ENCODE results near the gene GBP3.

The GBP3 gene

GRCh38 chr1:89022167-89022959 lies at the start of gene GBP3:
Gene GBP3, minus strand, starts transcription at chr1:89022866. Its CDS starts 2,145 bp downstream, at chr1:89020721.
- Histone ChIP-seq H3K4me1 (ENCODE audit: control insufficient read depth, insufficient read depth, low read length, unreplicated experiment) (peaks cover 8% of the 10 kb centered on the region), H3K27me3 (ENCODE audit: insufficient read depth, low read length) (no peaks in the 10 kb centered on the region), H2AFZ (ENCODE audit: low read length, unreplicated experiment) (peak within 1 kb of the TSS; percentile 86), H3K27ac (ENCODE audit: low read depth, low read length) (peak within 1 kb of the TSS; percentile 86), H3K79me2 (ENCODE audit: control insufficient read depth, insufficient read depth, low read length, unreplicated experiment) (peaks cover 38% of the 10 kb centered on the region), H3K4me3 (ENCODE audit: low read depth, low read length) (peak within 1 kb of the TSS; percentile 87), H3K36me3 (ENCODE audit: insufficient read depth, low read length) (peaks cover 10% of the 10 kb centered on the region)

DNA sequence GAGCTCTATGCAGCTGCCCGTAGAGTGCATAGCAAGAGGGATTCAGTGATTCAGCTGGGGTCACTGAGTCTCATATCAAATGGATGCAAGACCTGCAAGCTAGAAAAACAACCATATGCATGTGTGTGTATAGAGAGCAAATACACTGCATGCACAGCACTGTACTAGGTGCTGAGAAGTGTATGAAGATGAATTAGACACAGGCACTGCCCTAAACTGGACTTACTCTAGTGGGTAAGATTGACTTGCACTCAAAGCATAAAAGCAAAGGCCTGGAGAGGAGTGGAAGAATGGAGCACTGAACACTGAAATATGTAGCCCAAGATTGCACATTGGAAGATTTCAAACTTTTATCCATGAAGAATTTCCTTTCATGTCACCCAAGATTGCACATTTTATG lies 47.8 kb upstream of the GBP3 start:
- Histone ChIP-seq H3K36me3 (ENCODE audit: insufficient read depth, low read length) (no peaks in the 10 kb centered on the region), H3K4me3 (ENCODE audit: low read depth, low read length) (peak overlapping the region; percentile 76), H3K79me2 (ENCODE audit: control insufficient read depth, insufficient read depth, low read length, unreplicated experiment) (no peaks in the 10 kb centered on the region), H3K27ac (ENCODE audit: low read depth, low read length) (no peak overlapping the region), H3K4me1 (ENCODE audit: control insufficient read depth, insufficient read depth, low read length, unreplicated experiment) (peaks cover 10% of the 10 kb centered on the region), H3K27me3 (ENCODE audit: insufficient read depth, low read length) (no peaks in the 10 kb centered on the region), H2AFZ (ENCODE audit: low read length, unreplicated experiment) (peak overlapping the region; percentile 97)

GRCh38 chr1:89069951-89070350 lies 47.3 kb upstream of the GBP3 start:
- Histone ChIP-seq H3K4me1 (ENCODE audit: control insufficient read depth, insufficient read depth, low read length, unreplicated experiment) (peaks cover 11% of the 10 kb centered on the region), H3K27me3 (ENCODE audit: insufficient read depth, low read length) (no peaks in the 10 kb centered on the region), H2AFZ (ENCODE audit: low read length, unreplicated experiment) (peak overlapping the region; percentile 97), H3K27ac (ENCODE audit: low read depth, low read length) (no peak overlapping the region; the same call in 1 of the 2 replicates), H3K36me3 (ENCODE audit: insufficient read depth, low read length) (no peaks in the 10 kb centered on the region), H3K4me3 (ENCODE audit: low read depth, low read length) (peak overlapping the region; percentile 76), H3K79me2 (ENCODE audit: control insufficient read depth, insufficient read depth, low read length, unreplicated experiment) (no peaks in the 10 kb centered on the region)

DNA sequence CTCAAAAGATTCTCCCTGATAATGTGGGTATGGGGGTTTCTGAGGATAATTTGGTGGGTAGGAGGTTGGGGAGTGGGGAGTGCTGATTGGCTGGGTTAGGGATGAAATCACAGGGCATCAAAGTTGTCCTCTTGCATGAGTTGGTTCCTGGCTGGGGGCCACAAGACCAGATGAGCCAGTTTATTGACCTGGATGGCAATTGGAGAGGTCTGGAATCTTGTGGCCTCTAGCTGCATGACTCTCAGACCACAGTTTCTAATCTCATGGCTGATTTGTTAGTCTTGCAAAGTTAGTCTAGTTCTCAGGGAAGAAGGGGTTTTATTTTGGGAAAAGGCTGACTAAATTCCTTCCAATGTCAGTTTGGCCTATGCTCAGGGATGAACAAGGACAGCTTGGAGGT lies 45.6 kb upstream of the GBP3 start:
- no peaks in the 10 kb centered on the region for H3K27me3 ChIP-seq (ENCODE audit: insufficient read depth, low read length)
- H3K36me3 ChIP-seq (ENCODE audit: insufficient read depth, low read length): no peaks in the 10 kb centered on the region
- H3K4me1 ChIP-seq (ENCODE audit: control insufficient read depth, insufficient read depth, low read length, unreplicated experiment): peaks cover 11% of the 10 kb centered on the region
- no peak overlapping the region for H3K27ac ChIP-seq (ENCODE audit: low read depth, low read length)
- peak overlapping the region; percentile 52 for H2AFZ ChIP-seq (ENCODE audit: low read length, unreplicated experiment)
- H3K4me3 ChIP-seq (ENCODE audit: low read depth, low read length): no peak overlapping the region
- H3K79me2 ChIP-seq (ENCODE audit: control insufficient read depth, insufficient read depth, low read length, unreplicated experiment): peaks cover 15% of the 10 kb centered on the region

DNA sequence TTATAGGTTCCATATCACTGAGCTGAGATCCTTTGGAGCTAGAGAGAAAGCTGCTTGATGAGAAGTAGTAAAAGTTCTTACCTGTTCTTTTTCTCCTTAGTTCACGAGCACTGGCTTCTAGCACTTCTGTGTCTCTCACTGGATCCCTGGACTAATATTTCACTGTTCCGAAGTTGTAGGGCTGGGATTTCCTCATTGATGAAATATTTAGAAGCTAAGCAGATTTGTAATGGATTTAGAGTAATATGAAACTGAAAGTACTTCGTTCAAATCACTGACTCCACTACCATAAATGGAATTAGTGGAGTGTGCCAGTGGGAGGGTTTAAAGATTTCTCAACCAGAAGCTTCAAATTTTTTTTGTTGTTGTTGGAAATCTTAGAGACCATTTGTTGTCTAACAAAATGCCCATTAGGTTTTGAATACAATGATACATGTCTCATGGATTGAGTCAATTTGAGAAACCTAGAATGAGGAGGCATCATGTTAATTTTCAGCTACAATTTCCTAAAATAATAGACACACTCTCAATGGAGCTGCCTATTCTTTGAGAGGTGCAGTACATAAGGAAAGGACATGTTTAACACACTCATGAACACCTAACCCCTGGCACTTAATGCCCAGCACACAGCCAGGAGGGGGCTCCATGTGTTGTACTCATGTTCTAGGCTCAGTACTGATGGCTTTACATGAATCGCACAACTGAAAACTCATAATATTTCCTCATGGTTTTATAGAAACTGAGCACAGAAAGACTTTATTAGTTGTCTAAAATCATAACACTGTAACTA lies 42.6 kb upstream of the GBP3 start, which contains the start of gene GBP1:
GBP1 (minus strand) TSS at position 130 of the 790 bp plus-strand sequence. CDS start 1,974 bp downstream, outside the sequence.
- Histone ChIP-seq H3K4me3 (ENCODE audit: low read depth, low read length) (peak within 1 kb of the TSS; percentile 78), H3K27ac (ENCODE audit: low read depth, low read length) (peak within 1 kb of the TSS; percentile 85), H3K79me2 (ENCODE audit: control insufficient read depth, insufficient read depth, low read length, unreplicated experiment) (peaks cover 34% of the 10 kb centered on the region), H3K4me1 (ENCODE audit: control insufficient read depth, insufficient read depth, low read length, unreplicated experiment) (peaks cover 18% of the 10 kb centered on the region), H3K27me3 (ENCODE audit: insufficient read depth, low read length) (no peaks in the 10 kb centered on the region), H3K36me3 (ENCODE audit: insufficient read depth, low read length) (peaks cover 14% of the 10 kb centered on the region), H2AFZ (ENCODE audit: low read length, unreplicated experiment) (peak within 1 kb of the TSS; percentile 43)

- peak overlapping the region; percentile 78 for H3K4me3 ChIP-seq (ENCODE audit: low read depth, low read length)
- H3K79me2 ChIP-seq (ENCODE audit: control insufficient read depth, insufficient read depth, low read length, unreplicated experiment): peaks cover 34% of the 10 kb centered on the region
- peak overlapping the region; percentile 85 for H3K27ac ChIP-seq (ENCODE audit: low read depth, low read length)
- H2AFZ ChIP-seq (ENCODE audit: low read length, unreplicated experiment): no peak overlapping the region
- H3K4me1 ChIP-seq (ENCODE audit: control insufficient read depth, insufficient read depth, low read length, unreplicated experiment): peaks cover 18% of the 10 kb centered on the region
- H3K36me3 ChIP-seq (ENCODE audit: insufficient read depth, low read length): peaks cover 18% of the 10 kb centered on the region
- no peaks in the 10 kb centered on the region for H3K27me3 ChIP-seq (ENCODE audit: insufficient read depth, low read length)
Measured at GRCh38 chr1:89064632-89065031, 42.0 kb upstream of the GBP3 start.

DNA sequence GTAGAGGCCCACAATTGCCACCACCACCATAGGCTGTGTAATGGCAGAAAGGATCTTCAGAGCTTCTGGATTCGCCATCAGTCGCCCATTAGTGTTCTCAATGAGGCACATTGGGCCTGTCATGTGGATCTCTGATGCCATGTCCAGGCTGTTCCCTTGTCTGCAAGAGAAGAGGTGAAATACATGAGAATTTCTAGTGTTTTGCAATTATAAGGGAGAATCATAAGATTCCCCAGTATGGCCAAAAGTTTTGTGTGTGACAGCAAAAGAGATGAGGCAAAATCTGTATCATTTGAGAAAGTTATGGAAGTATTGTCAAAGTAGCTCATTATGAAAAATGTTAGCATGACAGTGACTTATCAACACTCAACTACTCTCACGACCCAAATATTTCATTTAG lies 40.4 kb upstream of the GBP3 start:
- H3K4me1 ChIP-seq (ENCODE audit: control insufficient read depth, insufficient read depth, low read length, unreplicated experiment): peaks cover 10% of the 10 kb centered on the region
- no peak overlapping the region for H3K27ac ChIP-seq (ENCODE audit: low read depth, low read length)
- peaks cover 24% of the 10 kb centered on the region for H3K36me3 ChIP-seq (ENCODE audit: insufficient read depth, low read length)
- no peaks in the 10 kb centered on the region for H3K27me3 ChIP-seq (ENCODE audit: insufficient read depth, low read length)
- peak overlapping the region; percentile 78 for H3K4me3 ChIP-seq (ENCODE audit: low read depth, low read length)
- H2AFZ ChIP-seq (ENCODE audit: low read length, unreplicated experiment): no peak overlapping the region
- peaks cover 34% of the 10 kb centered on the region for H3K79me2 ChIP-seq (ENCODE audit: control insufficient read depth, insufficient read depth, low read length, unreplicated experiment)

GRCh38 chr1:89060091-89060490 lies 37.4 kb upstream of the GBP3 start:
- Histone ChIP-seq H3K4me1 (ENCODE audit: control insufficient read depth, insufficient read depth, low read length, unreplicated experiment) (peaks cover 7% of the 10 kb centered on the region), H3K27ac (ENCODE audit: low read depth, low read length) (no peak overlapping the region), H3K27me3 (ENCODE audit: insufficient read depth, low read length) (no peaks in the 10 kb centered on the region), H3K36me3 (ENCODE audit: insufficient read depth, low read length) (peaks cover 48% of the 10 kb centered on the region), H3K79me2 (ENCODE audit: control insufficient read depth, insufficient read depth, low read length, unreplicated experiment) (peaks cover 34% of the 10 kb centered on the region), H3K4me3 (ENCODE audit: low read depth, low read length) (no peak overlapping the region), H2AFZ (ENCODE audit: low read length, unreplicated experiment) (no peak overlapping the region)

DNA sequence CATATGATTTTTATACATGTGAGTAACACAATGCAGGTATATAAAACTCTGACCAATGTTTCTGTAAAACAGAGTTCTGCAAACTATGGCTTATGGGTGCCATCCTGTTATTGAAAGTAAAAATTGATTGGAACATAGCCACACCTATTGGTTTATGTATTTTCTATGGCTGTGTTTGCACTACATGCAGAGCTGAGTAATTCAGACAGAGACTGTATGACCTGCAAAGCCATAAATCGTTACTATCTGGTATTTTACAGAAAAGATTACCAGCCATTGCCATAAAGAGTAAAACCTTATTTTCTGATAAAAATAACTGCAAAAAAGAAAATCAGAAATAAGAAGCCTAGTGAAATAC lies 29.3 kb upstream of the GBP3 start:
- H3K27me3 ChIP-seq (ENCODE audit: insufficient read depth, low read length): no peaks in the 10 kb centered on the region
- H2AFZ ChIP-seq (ENCODE audit: low read length, unreplicated experiment): no peak overlapping the region
- peaks cover 42% of the 10 kb centered on the region for H3K36me3 ChIP-seq (ENCODE audit: insufficient read depth, low read length)
- H3K79me2 ChIP-seq (ENCODE audit: control insufficient read depth, insufficient read depth, low read length, unreplicated experiment): no peaks in the 10 kb centered on the region
- no peak overlapping the region for H3K27ac ChIP-seq (ENCODE audit: low read depth, low read length)
- H3K4me3 ChIP-seq (ENCODE audit: low read depth, low read length): no peak overlapping the region
- H3K4me1 ChIP-seq (ENCODE audit: control insufficient read depth, insufficient read depth, low read length, unreplicated experiment): peaks cover 3% of the 10 kb centered on the region

GRCh38 chr1:89051300-89051954 lies 28.8 kb upstream of the GBP3 start:
- no peaks in the 10 kb centered on the region for H3K79me2 ChIP-seq (ENCODE audit: control insufficient read depth, insufficient read depth, low read length, unreplicated experiment)
- peaks cover 37% of the 10 kb centered on the region for H3K36me3 ChIP-seq (ENCODE audit: insufficient read depth, low read length)
- peaks cover 3% of the 10 kb centered on the region for H3K4me1 ChIP-seq (ENCODE audit: control insufficient read depth, insufficient read depth, low read length, unreplicated experiment)

More at GRCh38 chr1:89051300-89051954, 28.8 kb upstream of the GBP3 start:
- H3K27ac ChIP-seq (ENCODE audit: low read depth, low read length): no peak overlapping the region
- no peak overlapping the region for H2AFZ ChIP-seq (ENCODE audit: low read length, unreplicated experiment)
- H3K27me3 ChIP-seq (ENCODE audit: insufficient read depth, low read length): no peaks in the 10 kb centered on the region
- H3K4me3 ChIP-seq (ENCODE audit: low read depth, low read length): no peak overlapping the region
